Thyroid gland (tissue), 4 donors: ENCODE data around the gene HOXB3. TPM values are rescaled to one million over a fixed set of nuclear protein-coding genes. Genes with fewer than 3 reads are reported as not detected.
A peak's percentile ranks its signal among the peaks of the same experiment; 100 is the strongest.

Source experiments
- DNase-seq, 2 donors: peaks; one replicate each; pipeline ENCODE4 v3.0.0-alpha.2; 2019
- H3K27ac ChIP-seq, 3 donors: fragments of 200-600 bp; sonication (generic); 1 replicate in 2 of 3; 2 replicates in 1 of 3; pipeline ENCODE4 v1.5.1; 2016 to 2019; ENCODE audit warnings: mild to moderate bottlenecking in 1 of 3, moderate library complexity in 1 of 3
- H3K27me3 ChIP-seq: fragments of 200-600 bp; sonication (generic); one replicate; pipeline ENCODE4 v1.5.1; 2019
- H3K36me3 ChIP-seq, 2 donors: fragments of 200-600 bp; sonication (generic); one replicate each; pipeline ENCODE4 v1.5.1; 2016 to 2019
- H3K4me1 ChIP-seq, 2 donors: fragments of 200-600 bp; sonication (generic); one replicate each; pipeline ENCODE4 v1.5.1; 2017 to 2019
- H3K4me3 ChIP-seq, 3 donors: fragments of 200-600 bp; sonication (generic); replicated peaks in 1 of 3; 1 replicate in 2 of 3; 2 replicates in 1 of 3; pipeline ENCODE4 v1.5.1; 2016; ENCODE audit warnings: mild to moderate bottlenecking in 1 of 3
- H3K9me3 ChIP-seq: fragments of 200-600 bp; sonication (generic); one replicate; pipeline ENCODE4 v1.5.1; 2017
- POLR2A ChIP-seq, 2 donors: fragments of 450-650 bp; IDR thresholded peaks; one replicate each; pipeline ENCODE4 v1.6.1; 2017; ENCODE audit warnings: antibody characterized with exemption in 2 of 2, mild to moderate bottlenecking in 2 of 2, moderate library complexity in 1 of 2
- WGBS, 2 donors: methylation state at CpG; one replicate each; pipeline ENCODE4 v1.1.5; 2017; 5-methylcytosine and 5-hydroxymethylcytosine counted together
- intact Hi-C: fragments of 100-400 bp; cut with DNase I; formaldehyde crosslinking; loops from one replicate; pipeline ENCODE4 v1.15.1; 2023
- total RNA-seq, 4 donors: library from RNA; depleted of rRNA; stranded (reverse); fragments of >200 nt; gene quantifications; one replicate each; pipeline ENCODE4 v1.2.3, GENCODE V29; 2016
- TF ChIP-seq, protein P1 (sequence below), 6 experiments: fragments of 200-600 bp in 3 of 6; fragments of 450-650 bp in 3 of 6; sonication (generic) in 3 of 6; IDR thresholded peaks; one replicate each; pipeline ENCODE4 v1.5.1; 2016 to 2019; ENCODE audit warnings: antibody characterized with exemption in 6 of 6, mild to moderate bottlenecking in 2 of 6, inconsistent platforms in 1 of 6, moderate library complexity in 1 of 6

Gene HOXB3
- total RNA-seq, 4 donors from 2014 or later = 1.5 to 6.7 (median 4.3) TPM

DNA sequence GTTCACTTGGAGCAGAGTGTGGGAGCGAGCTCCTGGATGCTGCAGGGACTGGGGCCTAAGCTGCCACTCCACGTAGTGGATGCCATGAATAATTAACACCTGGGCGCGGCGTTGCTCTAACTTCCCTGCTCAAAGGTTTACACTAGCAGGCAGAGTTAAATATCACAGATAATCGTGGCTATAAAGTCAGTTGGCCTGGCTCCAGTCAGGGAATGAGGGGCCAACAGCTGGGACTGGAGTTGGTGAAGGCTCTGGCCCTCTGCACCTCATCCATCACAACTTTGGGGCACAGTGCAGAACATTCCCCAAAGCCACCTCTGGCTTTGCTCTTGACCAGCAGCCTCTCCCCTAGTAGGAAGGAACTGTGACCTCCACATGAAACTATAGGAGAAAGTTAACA is 22.8 kb downstream of the HOXB3 start:
- Histone ChIP-seq H3K4me1 (peaks cover 4 to 9% of the 10 kb centered on the region in 2 donors), H3K4me3 (no peak overlapping the region), H3K27ac (no peak overlapping the region), H3K27me3 (peaks cover 32% of the 10 kb centered on the region), H3K36me3 (no peaks in the 10 kb centered on the region), H3K9me3 (no peaks in the 10 kb centered on the region)
- intact Hi-C loops = no loop called here
- TF ChIP-seq POLR2A (IDR thresholded peaks at IDR 0.05) = no peak
- TF ChIP-seq, protein P1, sequence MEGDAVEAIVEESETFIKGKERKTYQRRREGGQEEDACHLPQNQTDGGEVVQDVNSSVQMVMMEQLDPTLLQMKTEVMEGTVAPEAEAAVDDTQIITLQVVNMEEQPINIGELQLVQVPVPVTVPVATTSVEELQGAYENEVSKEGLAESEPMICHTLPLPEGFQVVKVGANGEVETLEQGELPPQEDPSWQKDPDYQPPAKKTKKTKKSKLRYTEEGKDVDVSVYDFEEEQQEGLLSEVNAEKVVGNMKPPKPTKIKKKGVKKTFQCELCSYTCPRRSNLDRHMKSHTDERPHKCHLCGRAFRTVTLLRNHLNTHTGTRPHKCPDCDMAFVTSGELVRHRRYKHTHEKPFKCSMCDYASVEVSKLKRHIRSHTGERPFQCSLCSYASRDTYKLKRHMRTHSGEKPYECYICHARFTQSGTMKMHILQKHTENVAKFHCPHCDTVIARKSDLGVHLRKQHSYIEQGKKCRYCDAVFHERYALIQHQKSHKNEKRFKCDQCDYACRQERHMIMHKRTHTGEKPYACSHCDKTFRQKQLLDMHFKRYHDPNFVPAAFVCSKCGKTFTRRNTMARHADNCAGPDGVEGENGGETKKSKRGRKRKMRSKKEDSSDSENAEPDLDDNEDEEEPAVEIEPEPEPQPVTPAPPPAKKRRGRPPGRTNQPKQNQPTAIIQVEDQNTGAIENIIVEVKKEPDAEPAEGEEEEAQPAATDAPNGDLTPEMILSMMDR (IDR thresholded peaks at IDR 0.05) = no peak
- DNase-seq = no peak
- WGBS, 2 donors = 16 to 45% methylated on average over 6 of the region's 6 CpGs

DNA sequence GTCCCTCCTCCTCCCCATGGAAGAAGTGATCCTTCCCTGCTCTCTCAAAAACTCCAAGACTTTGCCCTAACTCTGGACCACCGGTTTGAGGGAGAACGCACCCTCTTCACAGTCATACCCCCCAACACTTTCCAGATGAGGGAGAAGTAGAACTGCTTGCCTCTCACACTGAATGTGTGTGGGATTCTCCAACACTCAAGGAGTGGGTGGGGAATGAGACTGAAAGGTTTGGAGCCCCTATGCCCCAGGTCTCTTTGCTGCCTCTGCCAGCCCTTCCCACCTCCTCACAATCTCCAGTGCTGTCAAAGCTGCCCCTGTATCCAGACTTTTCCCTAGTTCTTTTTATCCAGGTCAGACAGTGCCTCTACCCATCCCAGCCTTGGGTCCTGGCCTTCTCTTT is 23.3 kb downstream of the HOXB3 start:
- Histone ChIP-seq H3K4me1 (peaks cover 4 to 9% of the 10 kb centered on the region in 2 donors), H3K27ac (no peak overlapping the region), H3K4me3 (no peak overlapping the region), H3K9me3 (no peaks in the 10 kb centered on the region), H3K36me3 (no peaks in the 10 kb centered on the region), H3K27me3 (peaks cover 33% of the 10 kb centered on the region)
- intact Hi-C loops = no loop called here
- TF ChIP-seq, protein P1 (IDR thresholded peaks at IDR 0.05) = no peak
- TF ChIP-seq POLR2A (IDR thresholded peaks at IDR 0.05) = no peak
- 24 to 31% methylated on average over 2 of the region's 2 CpGs for WGBS, 2 donors
- DNase-seq = no peak

DNA sequence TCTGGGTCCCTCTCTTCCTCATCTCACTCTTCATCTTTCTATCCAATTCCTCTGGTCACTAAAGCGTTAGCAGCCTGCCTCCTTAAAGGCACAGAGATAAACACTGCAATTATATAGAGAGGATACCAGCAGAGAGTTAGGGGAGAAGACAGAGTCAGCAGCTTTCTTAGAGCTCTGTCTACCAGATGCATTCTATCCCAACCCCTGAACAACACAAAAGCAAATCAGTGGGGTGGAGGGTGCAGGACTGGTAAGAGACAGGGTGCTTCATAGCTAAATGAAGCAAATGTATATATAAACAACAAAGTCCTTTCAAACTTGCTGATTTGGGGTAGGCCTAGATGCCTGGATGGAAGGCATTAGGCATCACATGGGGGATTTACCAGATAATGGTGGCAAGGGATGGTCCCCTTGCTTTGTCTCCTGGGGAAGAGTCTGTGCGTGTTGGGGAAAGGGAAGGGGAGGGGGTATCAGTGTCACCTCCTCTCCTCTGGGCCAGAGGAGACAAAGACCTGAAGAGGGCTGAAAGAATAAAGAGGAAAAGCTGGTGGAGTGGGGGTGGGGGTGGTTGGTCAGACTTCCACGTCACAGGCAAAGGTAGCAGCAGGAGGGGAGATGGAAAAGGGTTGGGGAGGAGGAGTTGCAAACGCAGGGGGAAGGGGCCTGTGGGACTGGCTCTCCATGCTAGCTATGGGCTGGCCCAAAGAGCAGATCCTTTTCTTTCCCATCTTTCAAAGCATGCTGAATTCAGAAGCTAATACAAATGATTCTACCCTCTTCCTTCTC is 23.9 kb downstream of the HOXB3 start:
- Histone ChIP-seq H3K4me1 (peaks cover 4 to 9% of the 10 kb centered on the region in 2 donors), H3K4me3 (no peak overlapping the region)

DNA sequence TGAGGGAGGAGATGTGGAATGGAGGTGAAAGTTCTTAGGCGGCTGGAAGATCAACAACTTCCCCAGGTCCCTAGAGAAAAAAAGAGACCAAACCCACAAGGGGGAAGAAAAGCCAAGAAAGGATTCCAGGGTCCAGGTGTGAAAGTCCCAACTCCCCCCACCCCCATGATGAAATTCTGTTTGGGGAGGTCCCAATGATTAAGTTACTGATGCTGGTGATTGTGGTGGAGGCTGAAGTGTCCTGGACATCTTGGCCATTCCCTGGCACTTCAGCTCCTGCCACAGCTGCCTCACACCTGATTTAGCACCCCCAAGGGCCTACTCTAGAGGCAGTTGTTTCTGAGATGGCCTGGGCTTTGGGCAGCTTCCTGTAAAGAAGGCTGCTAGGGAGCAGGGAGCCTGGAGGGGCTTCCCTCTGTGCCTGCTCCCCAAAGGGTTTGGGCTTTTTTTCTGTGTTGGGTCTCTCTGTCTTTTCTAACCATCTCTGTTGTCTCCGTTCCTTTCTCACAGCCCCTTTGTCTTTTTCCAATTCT is 25.0 kb downstream of the HOXB3 start:
- TF ChIP-seq POLR2A (IDR thresholded peaks at IDR 0.05) = no peak
- TF ChIP-seq, protein P1 (IDR thresholded peaks at IDR 0.05) = no peak
- WGBS, 2 donors = 23 to 27% methylated on average over 2 of the region's 2 CpGs
- Histone ChIP-seq H3K9me3 (no peaks in the 10 kb centered on the region), H3K4me1 (peaks cover 4 to 9% of the 10 kb centered on the region in 2 donors), H3K27me3 (peaks cover 24% of the 10 kb centered on the region), H3K36me3 (no peaks in the 10 kb centered on the region), H3K27ac (peak overlapping the region in 1 of 3 donors; percentile 55), H3K4me3 (no peak overlapping the region)
- DNase-seq = no peak
- intact Hi-C loops = no loop called here

More for the DNA sequence above, 23.9 kb downstream of the HOXB3 start:
- WGBS, 2 donors = 25 to 30% methylated on average over 4 of the region's 4 CpGs
- H3K9me3 ChIP-seq = no peaks in the 10 kb centered on the region
- TF ChIP-seq, protein P1 (IDR thresholded peaks at IDR 0.05) = no peak
- TF ChIP-seq POLR2A (IDR thresholded peaks at IDR 0.05) = no peak
- intact Hi-C loops = no loop called here
- peaks cover 33% of the 10 kb centered on the region for H3K27me3 ChIP-seq
- no peak overlapping the region for H3K27ac ChIP-seq
- no peaks in the 10 kb centered on the region for H3K36me3 ChIP-seq
- no peak for DNase-seq
